T47D (cell line): ENCODE data around the gene SHKBP1.
"Not testable (repeated sequence)": the region's sequence is repeated elsewhere in the genome, so short reads cannot be mapped to it uniquely, and the experiment has no call there.

Source experiments
- DNase-seq, 2 experiments: peaks; one replicate each; pipeline versions ENCODE4 v3.0.0 to v3.0.0-alpha.2; 2011 to 2012; ENCODE audit warnings: low read depth in 1 of 2, low spot score in 1 of 2
- JUND ChIP-seq: IDR thresholded peaks from 2 replicates; pipeline ENCODE4 v1.6.1; 2012; ENCODE audit warnings: low read depth
- in situ Hi-C: cut with HindIII; loops from 2 replicates; pipeline ENCODE4 v1.10.0; 2016; ENCODE audit warnings: low sequenced_read_pairs, low pct_unique_long_range_greater_than_20kb

Gene SHKBP1

GRCh38 chr19:40576585-40577451 lies at the start of gene SHKBP1:
SHKBP1 (plus strand) TSS chr19:40576873; CDS start chr19:40576900, 27 bp downstream.
- in situ Hi-C loops: no loop called here
- TF ChIP-seq JUND: no peak
- peak; percentile 95 to 96 for DNase-seq

GRCh38 chr19:40528078-40528477 lies 48.6 kb upstream of the SHKBP1 start:
- in situ Hi-C loops: no loop called here
- TF ChIP-seq JUND: no peak
- no peak for DNase-seq

GRCh38 chr19:40528533-40529092 lies 48.1 kb upstream of the SHKBP1 start:
- in situ Hi-C loops: no loop called here
- DNase-seq: no peak
- no peak for TF ChIP-seq JUND

GRCh38 chr19:40529093-40529954 lies 47.3 kb upstream of the SHKBP1 start:
- peak; percentile 84 to 97 for DNase-seq
- TF ChIP-seq JUND: no peak
- in situ Hi-C loops: no loop called here

- in situ Hi-C loops: no loop called here
- TF ChIP-seq JUND: no peak
- DNase-seq: peak in 1 of 2 experiments; percentile 42
Measured at GRCh38 chr19:40530091-40530901, 46.4 kb upstream of the SHKBP1 start.

- in situ Hi-C loops: no loop called here
- TF ChIP-seq JUND: no peak
- DNase-seq: no peak
Measured at GRCh38 chr19:40533508-40533907, 43.2 kb upstream of the SHKBP1 start.

- no peak for DNase-seq
- TF ChIP-seq JUND: no peak
- in situ Hi-C loops: no loop called here
Measured at GRCh38 chr19:40534148-40534547, 42.5 kb upstream of the SHKBP1 start.

- in situ Hi-C loops: no loop called here
- no peak for TF ChIP-seq JUND
- peak in 1 of 2 experiments; percentile 22 for DNase-seq
Measured at GRCh38 chr19:40539070-40539469, 37.6 kb upstream of the SHKBP1 start.

- no peak for DNase-seq
- in situ Hi-C loops: no loop called here
- TF ChIP-seq JUND: no peak
Measured at GRCh38 chr19:40542202-40542859, 34.3 kb upstream of the SHKBP1 start.

GRCh38 chr19:40543029-40543597 lies 33.6 kb upstream of the SHKBP1 start:
- DNase-seq: no peak
- in situ Hi-C loops: no loop called here

GRCh38 chr19:40546153-40546841 lies 30.4 kb upstream of the SHKBP1 start:
- in situ Hi-C loops: not testable (repeated sequence)

More at GRCh38 chr19:40543029-40543597, 33.6 kb upstream of the SHKBP1 start:
- TF ChIP-seq JUND: no peak

GRCh38 chr19:40547190-40547589 lies 29.5 kb upstream of the SHKBP1 start:
- in situ Hi-C loops, DNase-seq: not testable (repeated sequence)

More at GRCh38 chr19:40546153-40546841, 30.4 kb upstream of the SHKBP1 start:
- DNase-seq: not testable (repeated sequence)
